Fibroblast of lung (primary cell): ENCODE measurements around the gene FETUB. TPM values are rescaled to one million over a fixed set of nuclear protein-coding genes. Genes with fewer than 3 reads are reported as not detected.

Experiments
- DNase-seq, 2 donors: peaks; one replicate each; pipeline versions ENCODE4 v3.0.0 to v3.0.0-alpha.2; 2010; ENCODE audit warnings: low read depth in 2 of 2
- H2AFZ ChIP-seq: 2 replicates; pipeline ENCODE4 v1.5.1; 2012; ENCODE audit warnings: low read length, control low read depth, inconsistent platforms
- H3K27ac ChIP-seq: 2 replicates; pipeline ENCODE4 v1.5.1; 2011; ENCODE audit warnings: low read length, control low read depth; ENCODE audit not compliant: insufficient read depth
- H3K27me3 ChIP-seq: 2 replicates; pipeline ENCODE4 v1.5.1; 2011; ENCODE audit warnings: mild to moderate bottlenecking, low read length; ENCODE audit not compliant: control insufficient read depth, insufficient read depth
- H3K36me3 ChIP-seq: 2 replicates; pipeline ENCODE4 v1.5.1; 2011; ENCODE audit warnings: low read length; ENCODE audit not compliant: control insufficient read depth, insufficient read depth
- H3K4me1 ChIP-seq: 2 replicates; pipeline ENCODE4 v1.5.1; 2011; ENCODE audit warnings: low read length; ENCODE audit not compliant: control insufficient read depth, insufficient read depth; ENCODE audit errors: extremely low read depth
- H3K4me2 ChIP-seq: 2 replicates; pipeline ENCODE4 v1.5.1; 2011; ENCODE audit warnings: low read length, control low read depth; ENCODE audit not compliant: insufficient read depth; ENCODE audit errors: extremely low read depth
- H3K4me3 ChIP-seq, 4 experiments: fragments of 200-600 bp in 1 of 4; sonication (generic) in 1 of 4; replicated peaks in 1 of 4; 2 replicates each; pipeline ENCODE4 v1.5.1; 2011 to 2016; ENCODE audit warnings: low read length in 4 of 4, low read depth in 3 of 4, mild to moderate bottlenecking in 3 of 4, control low read depth in 2 of 4, inconsistent platforms in 1 of 4, mixed read lengths in 1 of 4; ENCODE audit not compliant: insufficient read depth in 1 of 4; ENCODE audit errors: control extremely low read depth in 1 of 4
- H3K79me2 ChIP-seq: 2 replicates; pipeline ENCODE4 v1.5.1; 2012; ENCODE audit warnings: mild to moderate bottlenecking, low read length, inconsistent platforms; ENCODE audit not compliant: control insufficient read depth, insufficient read depth
- H3K9ac ChIP-seq: 2 replicates; pipeline ENCODE4 v1.5.1; 2011; ENCODE audit warnings: mild to moderate bottlenecking, low read length, control low read depth; ENCODE audit not compliant: insufficient read depth
- H3K9me3 ChIP-seq: 2 replicates; pipeline ENCODE4 v1.5.1; 2012; ENCODE audit warnings: low read depth, low read length; ENCODE audit not compliant: control insufficient read depth, insufficient read depth
- H4K20me1 ChIP-seq: 2 replicates; pipeline ENCODE4 v1.5.1; 2011; ENCODE audit warnings: low read length; ENCODE audit not compliant: control insufficient read depth, insufficient read depth; ENCODE audit errors: extremely low read depth
- EZH2 ChIP-seq: IDR thresholded peaks from 2 replicates; pipeline ENCODE4 v1.5.1; 2012; ENCODE audit warnings: low read length, control low read depth, mild to moderate bottlenecking; ENCODE audit errors: missing control alignments
- polyA plus RNA-seq, 2 donors: library from polyadenylated mRNA; depleted of rRNA in 1 of 2; stranded (reverse) in 1 of 2; unstranded in 1 of 2; fragments of >200 nt; gene quantifications; 2 replicates each; pipeline ENCODE4 v1.2.1, GENCODE V29; 2011 to 2012; ENCODE audit warnings: missing spikeins in 1 of 2
- total RNA-seq: library from RNA; depleted of rRNA; stranded (reverse); fragments of >200 nt; gene quantifications from 2 replicates; pipeline ENCODE4 v1.2.1, GENCODE V29; 2014
- TF ChIP-seq, protein P1 (sequence below), 2 donors: IDR thresholded peaks in 1 of 2; conservative IDR thresholded peaks in 1 of 2; 1 replicate in 1 of 2; 2 replicates in 1 of 2; pipeline ENCODE4 v1.5.1; 2011 to 2012; ENCODE audit warnings: low read length in 2 of 2, control low read depth in 1 of 2, inconsistent platforms in 1 of 2, low read depth in 1 of 2, mild to moderate bottlenecking in 1 of 2

Gene FETUB
- total and polyA plus RNA-seq, 2 donors (not counting 1 experiment from before 2014, with no cell fraction given) = not detected

DNA sequence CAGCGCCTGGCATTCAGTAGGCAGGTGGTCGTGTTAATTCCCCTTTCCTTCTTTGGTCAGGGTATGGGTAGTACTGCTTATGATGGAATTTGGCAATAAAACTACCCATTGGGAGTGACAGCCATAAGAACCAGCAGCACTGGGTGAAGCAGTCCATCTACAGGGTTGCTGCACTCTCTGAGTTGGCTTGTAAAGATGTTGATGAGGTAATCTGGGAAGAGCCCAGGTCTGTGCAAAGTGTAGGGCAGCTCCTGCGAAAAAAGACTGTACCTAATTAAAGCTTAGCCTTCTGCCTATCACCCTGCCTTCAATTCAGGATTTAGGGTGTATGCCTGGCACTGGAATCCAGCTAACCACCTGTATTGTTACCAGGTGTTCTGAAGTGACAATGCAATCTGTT, 4.7 kb upstream of the FETUB start:
- TF ChIP-seq, protein P1, sequence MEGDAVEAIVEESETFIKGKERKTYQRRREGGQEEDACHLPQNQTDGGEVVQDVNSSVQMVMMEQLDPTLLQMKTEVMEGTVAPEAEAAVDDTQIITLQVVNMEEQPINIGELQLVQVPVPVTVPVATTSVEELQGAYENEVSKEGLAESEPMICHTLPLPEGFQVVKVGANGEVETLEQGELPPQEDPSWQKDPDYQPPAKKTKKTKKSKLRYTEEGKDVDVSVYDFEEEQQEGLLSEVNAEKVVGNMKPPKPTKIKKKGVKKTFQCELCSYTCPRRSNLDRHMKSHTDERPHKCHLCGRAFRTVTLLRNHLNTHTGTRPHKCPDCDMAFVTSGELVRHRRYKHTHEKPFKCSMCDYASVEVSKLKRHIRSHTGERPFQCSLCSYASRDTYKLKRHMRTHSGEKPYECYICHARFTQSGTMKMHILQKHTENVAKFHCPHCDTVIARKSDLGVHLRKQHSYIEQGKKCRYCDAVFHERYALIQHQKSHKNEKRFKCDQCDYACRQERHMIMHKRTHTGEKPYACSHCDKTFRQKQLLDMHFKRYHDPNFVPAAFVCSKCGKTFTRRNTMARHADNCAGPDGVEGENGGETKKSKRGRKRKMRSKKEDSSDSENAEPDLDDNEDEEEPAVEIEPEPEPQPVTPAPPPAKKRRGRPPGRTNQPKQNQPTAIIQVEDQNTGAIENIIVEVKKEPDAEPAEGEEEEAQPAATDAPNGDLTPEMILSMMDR (conservative IDR thresholded peaks at IDR 0.05 in 1 of 2, IDR thresholded peaks at IDR 0.05 in 1 of 2; ENCODE audit: low read depth in 1 of 2, low read length in 2 of 2) = no peak
- no peak for TF ChIP-seq EZH2
- no peaks in the 10 kb centered on the region for H3K79me2 ChIP-seq

DNA sequence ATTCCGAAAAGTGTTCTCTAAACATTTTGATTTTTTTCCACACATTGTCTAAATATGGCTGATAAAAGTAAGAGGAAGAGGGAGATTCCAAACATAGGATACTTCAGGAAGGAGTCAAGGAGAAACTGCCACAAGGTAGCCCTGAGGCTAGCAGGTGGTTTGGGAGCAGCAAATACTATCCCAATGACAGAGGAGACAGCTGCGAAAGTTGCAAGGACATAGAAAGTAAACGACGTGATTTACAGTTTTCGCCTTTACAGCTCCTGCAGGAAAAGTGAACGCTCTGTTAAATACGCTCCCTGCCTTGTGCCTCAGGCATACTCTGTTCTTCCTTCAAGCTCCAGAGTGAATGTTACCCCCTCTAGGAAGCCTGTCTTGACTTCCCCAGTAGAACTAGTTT, 3.7 kb upstream of the FETUB start:
- H3K4me2 ChIP-seq = no peak overlapping the region
- no peak for DNase-seq
- no peaks in the 10 kb centered on the region for H3K79me2 ChIP-seq
- no peak overlapping the region for H3K27ac ChIP-seq
- no peaks in the 10 kb centered on the region for H4K20me1 ChIP-seq
- no peak overlapping the region for H2AFZ ChIP-seq
- no peak for TF ChIP-seq EZH2
- TF ChIP-seq, protein P1 (conservative IDR thresholded peaks at IDR 0.05 in 1 of 2, IDR thresholded peaks at IDR 0.05 in 1 of 2; ENCODE audit: low read depth in 1 of 2, low read length in 2 of 2) = no peak
- no peak overlapping the region for H3K4me3 ChIP-seq
- no peaks in the 10 kb centered on the region for H3K9me3 ChIP-seq
- no peaks in the 10 kb centered on the region for H3K27me3 ChIP-seq
- no peaks in the 10 kb centered on the region for H3K4me1 ChIP-seq
- no peak overlapping the region for H3K9ac ChIP-seq
- no peaks in the 10 kb centered on the region for H3K36me3 ChIP-seq

More for the DNA sequence above, 4.7 kb upstream of the FETUB start:
- Histone ChIP-seq H3K27ac (no peak overlapping the region), H3K9ac (no peak overlapping the region), H3K9me3 (no peaks in the 10 kb centered on the region), H3K4me3 (no peak overlapping the region), H3K4me1 (no peaks in the 10 kb centered on the region), H2AFZ (no peak overlapping the region), H3K27me3 (no peaks in the 10 kb centered on the region), H3K36me3 (no peaks in the 10 kb centered on the region), H3K4me2 (no peak overlapping the region), H4K20me1 (no peaks in the 10 kb centered on the region)
- DNase-seq = no peak

DNA sequence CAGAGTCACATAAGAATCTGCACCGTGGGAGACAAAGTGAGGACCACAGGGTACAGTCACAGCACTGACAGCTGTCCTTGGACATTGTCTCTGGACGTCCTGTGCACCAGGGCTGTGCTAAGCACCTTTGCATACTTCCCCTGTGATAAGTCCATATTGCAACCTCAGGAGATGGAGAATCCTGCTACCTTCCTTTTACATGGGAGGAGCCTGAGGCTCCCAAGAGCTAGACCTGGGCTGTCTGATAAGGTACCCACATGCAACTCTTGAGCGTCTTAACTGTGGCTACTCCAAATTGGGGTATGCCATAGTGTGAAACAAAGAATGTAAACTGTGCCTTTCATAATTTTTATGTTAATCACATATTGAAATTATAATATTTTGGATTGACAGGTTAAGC, 2.5 kb upstream of the FETUB start:
- Histone ChIP-seq H3K4me2 (no peak overlapping the region), H3K79me2 (no peaks in the 10 kb centered on the region), H3K36me3 (no peaks in the 10 kb centered on the region), H3K9ac (no peak overlapping the region), H2AFZ (no peak overlapping the region), H3K27ac (no peak overlapping the region), H3K27me3 (no peaks in the 10 kb centered on the region), H4K20me1 (no peaks in the 10 kb centered on the region), H3K9me3 (no peaks in the 10 kb centered on the region), H3K4me1 (no peaks in the 10 kb centered on the region), H3K4me3 (no peak overlapping the region)
- no peak for DNase-seq
- TF ChIP-seq, protein P1 (conservative IDR thresholded peaks at IDR 0.05 in 1 of 2, IDR thresholded peaks at IDR 0.05 in 1 of 2; ENCODE audit: low read depth in 1 of 2, low read length in 2 of 2) = no peak
- no peak for TF ChIP-seq EZH2
